K562 (cell line): ENCODE measurements around the gene LRRFIP2. TPM values are rescaled to one million over a fixed set of nuclear protein-coding genes. Genes with fewer than 3 reads are reported as not detected.

Experiments used
- ATAC-seq: fragments of 200-7000 bp; cut with Tn5 transposase; 3 replicates; pipeline ENCODE4 v1.9.1; 2020; ENCODE audit warnings: moderate library complexity
- BruUV-seq: library from RNA; stranded (reverse); fragments of 400-500 nt; replicated peaks from 2 replicates; lab custom pipeline; 2021; lab: Mats Ljungman, UMichigan
- CTCF ChIA-PET: fragments of 300-600 bp; formaldehyde crosslinking; extraction: SDS; loops from one replicate; lab custom pipeline; 2021; ENCODE audit warnings: low intra/inter-chr PET ratio; lab: Yijun Ruan, JAX
- POLR2A ChIA-PET: fragments of 300-600, 350-650 bp; sonication (Branson Sonifier 250); formaldehyde crosslinking; extraction: SDS; loops from one replicate; lab custom pipeline; 2021; ENCODE audit warnings: antibody characterized with exemption, inconsistent platforms; lab: Yijun Ruan, JAX
- DNase-seq, 4 experiments: peaks; one replicate each; pipeline versions ENCODE4 v3.0.0 to v3.0.0-alpha.2; 2011 to 2018; ENCODE audit warnings: low spot score in 3 of 4, mixed read lengths in 3 of 4; ENCODE audit errors: extremely low read depth in 1 of 4
- FAIRE-seq: peaks from 2 replicates; lab custom pipeline; 2011; peaks lifted over from hg19 to GRCh38; lab: Jason Lieb, UNC
- H2AFZ ChIP-seq: 2 replicates; pipeline ENCODE4 v1.6.0; 2011; ENCODE audit warnings: low read depth, low read length, control low read depth, inconsistent platforms
- H3K27ac ChIP-seq: fragments of 200-600 bp; 3 replicates; pipeline ENCODE4 v1.8.0; 2011; ENCODE audit warnings: low read depth, mild to moderate bottlenecking, control low read depth, inconsistent platforms, low read length, moderate library complexity, mixed read lengths; ENCODE audit errors: extremely low read depth
- H3K27me3 ChIP-seq, 2 experiments: fragments of 300-600 bp in 1 of 2; 2 replicates in 1 of 2; 3 replicates in 1 of 2; pipeline versions ENCODE4 v1.6.0 to v1.8.0; 2011; ENCODE audit warnings: inconsistent platforms in 2 of 2, low read length in 2 of 2, mild to moderate bottlenecking in 1 of 2, mixed read lengths in 1 of 2, moderate library complexity in 1 of 2; ENCODE audit not compliant: control insufficient read depth in 2 of 2, insufficient read depth in 2 of 2
- H3K36me3 ChIP-seq: fragments of 300-600 bp; 3 replicates; pipeline ENCODE4 v1.8.0; 2011; ENCODE audit warnings: mild to moderate bottlenecking, low read length, inconsistent platforms; ENCODE audit not compliant: control insufficient read depth, insufficient read depth
- H3K4me1 ChIP-seq, 2 experiments: fragments of 200-600 bp in 1 of 2; replicated peaks in 1 of 2; 2 replicates in 1 of 2; 3 replicates in 1 of 2; pipeline versions ENCODE4 v1.5.1 to v1.8.0; 2011; ENCODE audit warnings: inconsistent platforms in 2 of 2, low read length in 2 of 2, mild to moderate bottlenecking in 1 of 2, mixed read lengths in 1 of 2, moderate library complexity in 1 of 2; ENCODE audit not compliant: control insufficient read depth in 2 of 2, insufficient read depth in 2 of 2
- H3K4me2 ChIP-seq: 2 replicates; pipeline ENCODE4 v1.6.1; 2011; ENCODE audit warnings: low read length, control low read depth, inconsistent platforms, mixed read lengths; ENCODE audit not compliant: insufficient read depth
- H3K4me3 ChIP-seq: fragments of 200-600 bp; sonication (generic), shearing (Covaris generic); 2 replicates; pipeline ENCODE4 v1.5.1; 2016; ENCODE audit warnings: control low read depth, inconsistent platforms
- H3K79me2 ChIP-seq: fragments of 200-600 bp; 3 replicates; pipeline ENCODE4 v1.8.0; 2011; ENCODE audit warnings: low read length, inconsistent platforms; ENCODE audit not compliant: control insufficient read depth, insufficient read depth
- H3K9ac ChIP-seq, 2 experiments: 2 replicates each; pipeline versions ENCODE4 v1.6.0 to v1.6.1; 2011; ENCODE audit warnings: low read depth in 2 of 2, low read length in 2 of 2, control low read depth in 1 of 2, inconsistent platforms in 1 of 2, mild to moderate bottlenecking in 1 of 2, mixed read lengths in 1 of 2; ENCODE audit not compliant: insufficient read depth in 1 of 2
- H3K9me1 ChIP-seq: one replicate; pipeline ENCODE4 v1.6.0; 2011; ENCODE audit warnings: inconsistent platforms, mild to moderate bottlenecking, low read length, moderate library complexity; ENCODE audit not compliant: control insufficient read depth, insufficient read depth
- H3K9me3 ChIP-seq: replicated peaks from 2 replicates; pipeline ENCODE4 v1.5.1; 2011; ENCODE audit warnings: low read depth, low read length, inconsistent platforms; ENCODE audit not compliant: control insufficient read depth, insufficient read depth
- H4K20me1 ChIP-seq: replicated peaks from 2 replicates; pipeline ENCODE4 v1.6.1; 2011; ENCODE audit warnings: low read length, inconsistent platforms, mixed read lengths; ENCODE audit not compliant: control insufficient read depth, insufficient read depth
- AFF4 ChIP-seq: sonication (generic); formaldehyde crosslinking; IDR thresholded peaks from 2 replicates; pipeline ENCODE4 v1.8.0; 2023; ENCODE audit warnings: mild to moderate bottlenecking, missing genetic modification reagents
- BMI1 ChIP-seq: fragments of 150-350 bp; IDR thresholded peaks from 2 replicates; pipeline ENCODE4 v1.6.1; 2014; ENCODE audit warnings: low read length
- CHD2 ChIP-seq: IDR thresholded peaks from 2 replicates; pipeline ENCODE4 v1.6.1; 2011; ENCODE audit warnings: low read depth, low read length
- DLX4 ChIP-seq: fragments of 250-450 bp; sonication (Bioruptor Pico); IDR thresholded peaks from 2 replicates; pipeline ENCODE4 v1.6.1; 2021; ENCODE audit warnings: mild to moderate bottlenecking
- HNRNPH1 ChIP-seq: fragments of 200-400 bp; formaldehyde crosslinking; optimal IDR thresholded peaks from 2 replicates; pipeline ENCODE3; 2017; ENCODE audit warnings: low read depth, mild to moderate bottlenecking, low read length, moderate library complexity
- HNRNPL ChIP-seq: fragments of 200-400 bp; formaldehyde crosslinking; IDR thresholded peaks from 2 replicates; pipeline ENCODE4 v1.6.1; 2017; ENCODE audit warnings: low read depth, mild to moderate bottlenecking, low read length
- NBN ChIP-seq: fragments of 450-650 bp; IDR thresholded peaks from 2 replicates; pipeline ENCODE4 v1.6.1; 2016; ENCODE audit warnings: low read depth, mild to moderate bottlenecking
- PHF21A ChIP-seq: fragments of 450-650 bp; IDR thresholded peaks from 2 replicates; pipeline ENCODE4 v1.6.1; 2017; ENCODE audit warnings: low read depth, borderline replicate concordance
- SAFB ChIP-seq: fragments of 200-400 bp; formaldehyde crosslinking; IDR thresholded peaks from 2 replicates; pipeline ENCODE4 v1.6.1; 2017; ENCODE audit warnings: low read depth, low read length, borderline replicate concordance
- TCF7L2 ChIP-seq: fragments of 150-350 bp; IDR thresholded peaks from 2 replicates; pipeline ENCODE4 v1.6.1; 2016; ENCODE audit warnings: low read depth, mild to moderate bottlenecking, low read length, moderate library complexity
- THRB ChIP-seq: fragments of 450-650 bp; formaldehyde crosslinking; conservative IDR thresholded peaks from 2 replicates; pipeline ENCODE4 v1.4.0; 2022; ENCODE audit warnings: mild to moderate bottlenecking, missing genetic modification characterization
- ZBED1 ChIP-seq: IDR thresholded peaks from 2 replicates; pipeline ENCODE4 v1.6.1; 2014
- ZBTB26 ChIP-seq: fragments of 450-650 bp; formaldehyde crosslinking; IDR thresholded peaks from 2 replicates; pipeline ENCODE4 v1.4.0; 2022; ENCODE audit warnings: missing genetic modification characterization
- ZFPM2 ChIP-seq: fragments of 250-450 bp; sonication (Bioruptor Pico); IDR thresholded peaks from 2 replicates; pipeline ENCODE4 v1.5.1; 2022; ENCODE audit warnings: mild to moderate bottlenecking
- ZNF324 ChIP-seq: fragments of 250-450 bp; sonication (Bioruptor Pico); IDR thresholded peaks from 2 replicates; pipeline ENCODE4 v1.4.0; 2020; ENCODE audit warnings: mild to moderate bottlenecking
- WGBS: fragments of 100-300 bp; shearing (Covaris generic); methylation state at CpG from one replicate; pipeline ENCODE4 v1.1.6; 2016; ENCODE audit warnings: low coverage, mixed read lengths; ENCODE audit not compliant: insufficient coverage; ENCODE audit errors: missing lambda C conversion rate; 5-methylcytosine and 5-hydroxymethylcytosine counted together
- in situ Hi-C: fragments of 300-500 bp; cut with MboI; formaldehyde crosslinking; loops from 4 replicates; pipeline ENCODE4 v1.15.0; 2018; ENCODE audit warnings: inconsistent platforms, mixed read lengths
- intact Hi-C: fragments of 100-400 bp; cut with micrococcal nuclease; formaldehyde crosslinking; loops from 2 replicates; pipeline ENCODE4 v1.14.2; 2022
- polyA plus RNA-seq, 8 experiments: library from polyadenylated mRNA; depleted of rRNA in 4 of 8; stranded (reverse) in 5 of 8; unstranded in 3 of 8; fragments of >200 nt; fragmentation: Nextera tagmentation in 2 of 8; fragmentation: Illumina TruSeq in 1 of 8; extraction: Ambion mirVana in 2 of 8; extraction: Trizol in 1 of 8; gene quantifications; 2 replicates each; pipeline versions ENCODE4 v1.2.1 to v1.2.3, GENCODE V29; 2011 to 2014; ENCODE audit warnings: inconsistent platforms in 1 of 8, missing spikeins in 1 of 8
- total RNA-seq, 7 experiments: library from RNA; depleted of rRNA in 6 of 7; stranded (reverse); fragments of >200 nt in 6 of 7; fragmentation: Illumina TruSeq in 2 of 7; extraction: Trizol in 2 of 7; gene quantifications; 2 replicates each; pipeline versions ENCODE4 v1.2.1 to v1.2.3, GENCODE V29; 2011 to 2021; ENCODE audit warnings: low replicate concordance in 1 of 7

LRRFIP2 gene
- total and polyA plus RNA-seq, 9 of the 15 experiments (the other 6 are each of a cell fraction or from before 2014, with no cell fraction given) = 9.9 to 53.9 (median 42.7) TPM

- ATAC-seq (no peak), DNase-seq (no peak), FAIRE-seq (no peak)
- Histone ChIP-seq H3K36me3 (peaks cover 25% of the 10 kb centered on the region; the same call in 2 of the 3 replicates), H3K4me1 (no peaks in the 10 kb centered on the region), H3K9me3 (no peaks in the 10 kb centered on the region), H4K20me1 (no peaks in the 10 kb centered on the region), H3K27ac (no peak overlapping the region), H3K9me1 (no peaks in the 10 kb centered on the region), H3K27me3 (no peaks in the 10 kb centered on the region), H3K4me2 (no peak overlapping the region), H2AFZ (no peak overlapping the region), H3K9ac (no peak overlapping the region), H3K4me3 (no peak overlapping the region), H3K79me2 (no peaks in the 10 kb centered on the region)
- TF ChIP-seq NBN = no peak
- no peak for TF ChIP-seq HNRNPH1
- TF ChIP-seq DLX4 (CRISPR knock-in tag) = no peak
- no peak for TF ChIP-seq CHD2
- TF ChIP-seq TCF7L2 = no peak
- TF ChIP-seq HNRNPL = no peak
- no peak for TF ChIP-seq SAFB
- TF ChIP-seq ZBED1 = no peak
- no peak for TF ChIP-seq ZFPM2 (CRISPR knock-in tag)
- TF ChIP-seq THRB (CRISPR knock-in tag) = no peak
- no peak for TF ChIP-seq ZNF324 (CRISPR knock-in tag)
- TF ChIP-seq ZBTB26 (CRISPR knock-in tag) = no peak
- no peak for TF ChIP-seq PHF21A
- TF ChIP-seq BMI1 = no peak
- no peak for TF ChIP-seq AFF4 (CRISPR knock-in tag)
- ChIA-PET CTCF (no interaction called here), POLR2A (no interaction called here)
- BruUV-seq = no TSS peak
- whole genome bisulfite sequencing = 100% methylated on average over 3 of the region's 3 CpGs
- in situ Hi-C loops (no loop called here), intact Hi-C loops (no loop called here)
Observed at GRCh38 chr3:37092484-37092883, 81.9 kb downstream of the LRRFIP2 start.
